Kidney (tissue), 14 donors: Measurements from ENCODE around the gene FAM168B. TPM values are rescaled to one million over a fixed set of nuclear protein-coding genes. Genes with fewer than 3 reads are reported as not detected.
A peak's percentile ranks its signal among the peaks of the same experiment; 100 is the strongest.

Experiments used
- DNase-seq, 5 donors: peaks; one replicate each; pipeline ENCODE4 v3.0.0-alpha.2; 2013 to 2020
- FAIRE-seq: peaks from 2 replicates; lab custom pipeline; 2012; peaks lifted over from hg19 to GRCh38; lab: Jason Lieb, UNC
- H3K27ac ChIP-seq, 2 donors: one replicate each; pipeline ENCODE4 v1.7.0; 2013; ENCODE audit warnings: low read depth in 2 of 2, low read length in 2 of 2, inconsistent platforms in 1 of 2
- H3K27me3 ChIP-seq: one replicate; pipeline ENCODE4 v1.7.1; 2013; ENCODE audit warnings: low read length, inconsistent platforms; ENCODE audit not compliant: control insufficient read depth, insufficient read depth
- H3K36me3 ChIP-seq, 3 donors: one replicate each; pipeline versions ENCODE4 v1.7.0 to v1.7.1; 2013; ENCODE audit warnings: low read length in 3 of 3, control low read depth in 1 of 3, inconsistent platforms in 1 of 3; ENCODE audit not compliant: insufficient read depth in 3 of 3, control insufficient read depth in 2 of 3
- H3K4me1 ChIP-seq, 3 donors: one replicate each; pipeline versions ENCODE4 v1.7.0 to v1.7.1; 2013; ENCODE audit warnings: low read length in 3 of 3, inconsistent platforms in 1 of 3, low read depth in 1 of 3; ENCODE audit not compliant: control insufficient read depth in 2 of 3, insufficient read depth in 2 of 3
- H3K4me3 ChIP-seq, 3 donors: one replicate each; pipeline versions ENCODE4 v1.7.0 to v1.8.1; 2013; ENCODE audit warnings: low read length in 3 of 3, control low read depth in 1 of 3, inconsistent platforms in 1 of 3
- H3K9ac ChIP-seq, 3 donors: one replicate each; pipeline versions ENCODE4 v1.7.0 to v1.7.1; 2013; ENCODE audit warnings: low read length in 3 of 3, control low read depth in 1 of 3, inconsistent platforms in 1 of 3
- H3K9me3 ChIP-seq, 3 donors: one replicate each; pipeline versions ENCODE4 v1.7.0 to v1.7.1; 2013; ENCODE audit warnings: low read length in 3 of 3, control low read depth in 1 of 3, inconsistent platforms in 1 of 3; ENCODE audit not compliant: control insufficient read depth in 2 of 3, insufficient read depth in 1 of 3
- CTCF ChIP-seq: IDR thresholded peaks from 3 replicates; pipeline ENCODE4 v1.5.1; 2012; ENCODE audit warnings: mild to moderate bottlenecking, moderate library complexity, borderline replicate concordance; ENCODE audit not compliant: insufficient read depth; ENCODE audit errors: extremely low read depth
- intact Hi-C: fragments of 100-400 bp; cut with DNase I; formaldehyde crosslinking; loops from one replicate; pipeline ENCODE4 v1.11.1; 2022
- polyA plus RNA-seq: library from polyadenylated mRNA; stranded (reverse); fragments of 350-450 nt; fragmentation: Illumina TruSeq; extraction: RNeasy Lipid Tissue Mini Kit (QIAGEN cat#74804); gene quantifications from one replicate; pipeline ENCODE4 v1.2.3, GENCODE V29; 2014; ENCODE audit warnings: low read depth, low replicate concordance; ENCODE audit not compliant: insufficient read depth
- total RNA-seq: library from RNA; stranded (reverse); fragmentation: NEBNext Ultra II Directional; extraction: Animal tissue kit (Norgen Biotek cat#: 25700); gene quantifications from one replicate; pipeline ENCODE4 v1.2.1, GENCODE V29; 2021
- donor health status: control.
- donor health status: control.
- donor health status: control.
- donor health status: control.
- donor health status: control.
- donor health status: DM: yes; HTN: yes; CAD: no.
- donor health status: Normal renal cell carcinoma (clear cell type).

Gene FAM168B
- total and polyA plus RNA-seq, 2 donors from 2014 or later: 34.1 to 89.9 TPM

- Histone ChIP-seq H3K4me1 (no peaks in the 10 kb centered on the region), H3K36me3 (peaks cover 3 to 40% (median 25%) of the 10 kb centered on the region in 3 donors), H3K27me3 (no peaks in the 10 kb centered on the region), H3K27ac (no peak overlapping the region), H3K9me3 (no peaks in the 10 kb centered on the region), H3K4me3 (no peak overlapping the region), H3K9ac (no peak overlapping the region)
- no peak for TF ChIP-seq CTCF
- no peak for FAIRE-seq
- DNase-seq: no peak
- intact Hi-C loops: no loop called here
Measured at GRCh38 chr2:131126436-131126835, 33.2 kb upstream of the FAM168B start.

GRCh38 chr2:131125195-131125757, 32.0 kb upstream of the FAM168B start:
- no peaks in the 10 kb centered on the region for H3K9me3 ChIP-seq
- H3K36me3 ChIP-seq: peaks cover 3 to 36% (median 24%) of the 10 kb centered on the region in 3 donors
- no peak overlapping the region for H3K27ac ChIP-seq
- TF ChIP-seq CTCF: no peak
- intact Hi-C loops: no loop called here
- no peak overlapping the region for H3K9ac ChIP-seq
- H3K27me3 ChIP-seq: no peaks in the 10 kb centered on the region
- DNase-seq (peak in 2 of 5 donors; percentile 26 to 43), FAIRE-seq (no peak)
- peaks cover 0 to 2% (median 0%) of the 10 kb centered on the region in 3 donors for H3K4me1 ChIP-seq
- no peak overlapping the region for H3K4me3 ChIP-seq

- DNase-seq (no peak), FAIRE-seq (no peak)
- Histone ChIP-seq H3K4me1 (peaks cover 0 to 2% (median 0%) of the 10 kb centered on the region in 3 donors), H3K4me3 (no peak overlapping the region), H3K9ac (no peak overlapping the region), H3K27ac (no peak overlapping the region), H3K36me3 (peaks cover 3 to 28% (median 23%) of the 10 kb centered on the region in 3 donors), H3K27me3 (no peaks in the 10 kb centered on the region), H3K9me3 (no peaks in the 10 kb centered on the region)
- intact Hi-C loops: no loop called here
- no peak for TF ChIP-seq CTCF
Measured at GRCh38 chr2:131123192-131123591, 29.9 kb upstream of the FAM168B start.
